GM12892 (cell line): ENCODE results near the gene SDCCAG8.
"Not testable (repeated sequence)": the region's sequence is repeated elsewhere in the genome, so short reads cannot be mapped to it uniquely, and the experiment has no call there.

Experiments
- DNase-seq: peaks from one replicate; pipeline ENCODE4 v3.0.0; 2011; ENCODE audit not compliant: insufficient read length
- FAIRE-seq: peaks from 2 replicates; lab custom pipeline; 2011; peaks lifted over from hg19 to GRCh38; lab: Jason Lieb, UNC
- POLR2A ChIP-seq: IDR thresholded peaks from 2 replicates; pipeline ENCODE4 v1.6.1; 2011; ENCODE audit warnings: low read depth, low read length, control low read depth
- POLR2AphosphoS5 ChIP-seq: IDR thresholded peaks from 2 replicates; pipeline ENCODE4 v1.6.1; 2011; ENCODE audit warnings: low read depth, low read length, control low read depth
- TAF1 ChIP-seq: IDR thresholded peaks from 2 replicates; pipeline ENCODE4 v1.6.1; 2011; ENCODE audit warnings: low read depth, mild to moderate bottlenecking, control low read depth, low read length, borderline replicate concordance

The SDCCAG8 gene

DNA sequence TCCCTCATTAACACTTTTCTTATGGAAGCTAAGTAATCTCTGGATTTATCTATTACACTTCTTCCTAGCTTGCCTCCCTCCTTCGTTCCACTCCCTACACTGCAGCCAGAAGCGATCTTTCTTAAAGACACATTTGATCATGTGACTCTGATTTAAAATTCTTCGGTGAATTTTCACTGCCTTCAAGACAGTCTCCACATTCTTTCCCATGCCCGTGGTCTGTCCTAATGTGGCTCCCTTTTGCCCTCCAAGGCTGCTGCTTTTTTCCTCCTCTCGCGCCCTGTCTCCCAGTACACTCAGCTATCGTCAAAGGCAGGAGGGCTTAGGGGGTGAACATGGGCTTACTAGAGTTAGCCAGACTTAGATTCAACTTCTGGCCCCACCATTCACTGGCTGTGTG is 64.4 kb downstream of the SDCCAG8 start:
- no peak for FAIRE-seq
- no peak for DNase-seq
- no peak for TF ChIP-seq TAF1
- TF ChIP-seq POLR2AphosphoS5: no peak
- no peak for TF ChIP-seq POLR2A

DNA sequence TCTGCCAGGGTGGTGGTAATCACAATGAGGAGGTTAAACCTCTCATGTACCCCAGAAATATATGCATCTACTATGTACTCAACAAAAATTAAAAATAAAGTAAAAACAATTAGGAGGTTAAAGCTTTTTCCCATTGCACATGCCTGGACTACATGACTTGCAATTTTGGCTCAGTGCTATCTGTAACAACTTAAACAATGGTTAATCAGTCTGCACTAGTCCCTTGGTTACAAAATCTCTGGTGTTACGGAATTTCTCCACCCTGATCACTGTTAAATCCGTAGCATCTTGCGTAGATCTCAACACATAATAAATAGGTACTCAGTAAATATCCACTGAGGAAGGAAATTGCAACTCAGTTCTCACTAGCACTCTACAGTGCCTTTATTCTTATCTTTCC is 66.5 kb downstream of the SDCCAG8 start:
- TF ChIP-seq POLR2AphosphoS5 (no peak), TAF1 (no peak), POLR2A (no peak)
- FAIRE-seq (no peak), DNase-seq (no peak)

GRCh38 chr1:243323491-243323890 is 67.7 kb downstream of the SDCCAG8 start:
- no peak for TF ChIP-seq POLR2A
- FAIRE-seq (no peak), DNase-seq (no peak)

- no peak for TF ChIP-seq POLR2AphosphoS5
- TF ChIP-seq POLR2A: no peak
- TF ChIP-seq TAF1: no peak
- DNase-seq (no peak), FAIRE-seq (no peak)
Observed at GRCh38 chr1:243325305-243325890, 69.6 kb downstream of the SDCCAG8 start.

GRCh38 chr1:243332440-243332839 is 76.6 kb downstream of the SDCCAG8 start:
- DNase-seq: no peak
- TF ChIP-seq POLR2A: no peak
- TF ChIP-seq TAF1: no peak
- TF ChIP-seq POLR2AphosphoS5: no peak
- no peak for FAIRE-seq

DNA sequence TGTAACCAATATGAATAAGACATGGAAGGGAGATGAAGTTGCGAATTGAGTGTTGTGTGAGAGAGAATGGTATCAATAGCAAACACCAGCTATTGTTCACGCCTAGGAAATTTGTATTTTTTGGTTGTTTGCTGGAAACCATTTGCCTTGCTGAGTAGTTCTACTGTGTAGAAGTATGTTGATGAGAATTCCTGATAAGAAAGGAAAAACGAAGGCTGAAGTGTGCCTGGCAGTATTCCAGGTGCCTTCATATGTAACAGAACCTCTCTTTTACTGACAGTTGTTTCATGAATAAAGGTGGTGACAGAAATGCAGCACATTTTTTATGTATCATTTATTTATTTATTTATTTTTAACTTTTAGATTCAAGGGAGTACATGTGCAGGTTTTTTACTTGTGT is 79.5 kb downstream of the SDCCAG8 start:
- no peak for DNase-seq
- no peak for TF ChIP-seq POLR2AphosphoS5
- TF ChIP-seq TAF1: no peak
- TF ChIP-seq POLR2A: no peak
- FAIRE-seq: no peak

DNA sequence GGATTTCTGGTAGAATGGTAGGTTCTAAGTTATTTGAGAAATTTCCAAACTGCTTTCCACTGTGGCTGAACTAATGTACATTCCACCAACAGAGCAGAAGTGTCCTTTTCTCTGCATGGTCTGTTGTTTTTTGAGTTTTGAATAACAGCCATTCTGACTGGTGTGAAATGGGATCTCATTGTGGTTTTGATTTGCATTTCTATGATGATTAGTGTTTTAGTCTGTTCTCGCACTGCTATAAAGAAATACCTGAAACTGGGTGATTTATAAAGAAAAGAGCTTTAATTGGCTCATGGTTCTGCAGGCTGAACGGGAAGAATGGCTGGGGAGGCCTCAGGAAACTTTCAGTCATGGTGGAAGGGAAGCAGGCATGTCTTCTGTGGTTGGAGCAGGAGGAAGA is 80.3 kb downstream of the SDCCAG8 start:
- TF ChIP-seq POLR2A (no peak), POLR2AphosphoS5 (no peak), TAF1 (no peak)
- no peak for DNase-seq
- no peak for FAIRE-seq

GRCh38 chr1:243338848-243339247 is 83.0 kb downstream of the SDCCAG8 start:
- not testable (repeated sequence) for FAIRE-seq, DNase-seq

- FAIRE-seq (no peak), DNase-seq (no peak)
- TF ChIP-seq POLR2A: no peak
- TF ChIP-seq POLR2AphosphoS5: no peak
- TF ChIP-seq TAF1: no peak
Observed at GRCh38 chr1:243341074-243341473, 85.2 kb downstream of the SDCCAG8 start.

- DNase-seq: no peak
- FAIRE-seq: peak; percentile 9
- TF ChIP-seq POLR2A: no peak
- no peak for TF ChIP-seq POLR2AphosphoS5
- TF ChIP-seq TAF1: no peak
Observed at GRCh38 chr1:243343970-243344937, 88.4 kb downstream of the SDCCAG8 start.

DNA sequence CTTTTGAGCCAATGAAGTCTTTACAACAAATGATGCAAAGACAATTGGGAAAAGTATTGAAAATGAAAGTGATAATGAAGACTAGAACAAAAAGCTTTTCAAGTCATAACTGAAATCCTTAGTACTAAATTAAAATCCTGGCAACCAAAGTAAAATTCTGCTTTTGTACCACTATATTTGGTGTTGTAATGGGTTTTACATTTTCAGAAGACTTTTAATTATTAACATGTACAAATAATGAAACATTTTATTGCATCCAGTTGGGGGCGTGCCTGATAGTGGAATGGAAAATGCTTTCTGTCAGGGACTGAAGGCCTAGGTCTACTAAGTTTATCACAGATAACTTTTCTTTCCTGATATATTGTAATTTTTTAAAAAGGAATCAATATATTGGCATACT is 89.4 kb downstream of the SDCCAG8 start:
- TF ChIP-seq TAF1: no peak
- no peak for TF ChIP-seq POLR2A
- no peak for TF ChIP-seq POLR2AphosphoS5
- FAIRE-seq (no peak), DNase-seq (no peak)

DNA sequence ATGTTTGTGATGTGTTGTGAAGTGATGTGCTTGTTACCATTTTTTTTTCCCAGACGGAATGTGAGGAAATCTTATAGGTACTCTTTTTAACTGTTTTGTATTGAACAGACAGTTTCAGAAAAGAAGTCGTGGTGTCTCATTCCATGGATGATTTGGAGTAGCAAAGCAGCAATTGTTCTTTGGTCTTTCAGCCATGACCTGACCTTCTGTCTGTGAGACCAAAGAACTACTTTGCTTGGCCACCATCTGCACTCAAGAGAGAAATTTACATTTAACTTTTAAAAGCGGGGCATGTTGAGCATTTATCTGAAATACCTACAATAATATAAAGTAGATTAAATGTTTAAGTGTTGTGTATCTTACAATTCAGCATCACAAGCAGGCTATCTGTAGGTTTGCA is 90.2 kb downstream of the SDCCAG8 start:
- FAIRE-seq (peak; percentile 69), DNase-seq (no peak)
- no peak for TF ChIP-seq POLR2A
- no peak for TF ChIP-seq POLR2AphosphoS5
